ENCODE data around the gene RAB17. TPM values are rescaled to one million over a fixed set of nuclear protein-coding genes. Genes with fewer than 3 reads are reported as not detected.

RAB17 gene
- total RNA-seq, 1 donor from 2014 or later, result 49.9 TPM

GRCh38 chr2:237574894-237575868, 15.4 kb downstream of the RAB17 start:
- no peak for TF ChIP-seq CTCF (IDR thresholded peaks at IDR 0.05; ENCODE audit: unreplicated experiment)
- Mint-ChIP-seq H3K9me3 (ENCODE audit: low read depth) (no peaks in the 10 kb centered on the region), H3K4me3 (ENCODE audit: low read depth) (no peak overlapping the region), H3K4me1 (ENCODE audit: low read depth) (no peaks in the 10 kb centered on the region), H3K36me3 (ENCODE audit: insufficient read depth) (peaks cover 10% of the 10 kb centered on the region), H3K27ac (no peak overlapping the region), H3K27me3 (no peaks in the 10 kb centered on the region)
- DNase-seq (ENCODE audit: low spot score, unreplicated experiment), result no peak

GRCh38 chr2:237574467-237574866, 16.1 kb downstream of the RAB17 start:
- Mint-ChIP-seq H3K4me1 (ENCODE audit: low read depth) (no peaks in the 10 kb centered on the region), H3K4me3 (ENCODE audit: low read depth) (no peak overlapping the region), H3K36me3 (ENCODE audit: insufficient read depth) (peaks cover 10% of the 10 kb centered on the region), H3K9me3 (ENCODE audit: low read depth) (no peaks in the 10 kb centered on the region), H3K27ac (no peak overlapping the region), H3K27me3 (no peaks in the 10 kb centered on the region)
- no peak for DNase-seq (ENCODE audit: low spot score, unreplicated experiment)
- TF ChIP-seq CTCF (IDR thresholded peaks at IDR 0.05; ENCODE audit: unreplicated experiment), result no peak

DNA sequence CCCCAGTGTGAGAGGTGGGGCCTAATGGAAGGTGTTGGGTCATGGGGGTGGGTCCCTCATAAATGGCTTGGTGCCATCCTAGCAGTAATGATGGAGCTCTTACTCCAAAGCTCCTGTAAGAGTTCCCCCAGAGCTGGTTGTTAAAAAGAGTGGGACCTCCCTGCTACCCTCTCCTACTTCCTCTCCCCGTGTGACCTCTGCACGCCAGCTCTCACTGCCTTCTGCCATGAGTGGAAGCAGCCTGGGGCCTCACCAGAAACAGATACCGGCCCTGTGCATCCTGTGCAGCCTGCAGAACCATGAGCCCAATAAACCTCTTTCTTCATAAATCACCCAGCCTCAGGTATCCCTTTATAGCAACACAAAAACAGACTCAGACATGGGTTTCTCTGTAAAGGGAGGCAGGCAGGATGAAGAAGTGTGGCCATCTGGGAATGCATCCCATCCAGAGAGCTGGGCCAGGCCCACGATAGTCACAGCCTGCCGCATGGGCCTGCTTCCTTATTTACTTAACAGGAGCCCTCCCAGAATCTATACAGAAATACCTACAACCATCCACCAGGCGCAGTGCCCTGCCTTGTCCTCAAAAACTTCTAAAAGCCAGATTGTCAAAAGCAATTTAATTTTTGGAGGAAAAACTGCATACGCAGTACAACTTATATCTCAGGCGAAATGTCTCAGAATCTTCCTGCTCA, 16.7 kb downstream of the RAB17 start:
- Mint-ChIP-seq H3K9me3 (ENCODE audit: low read depth) (no peaks in the 10 kb centered on the region), H3K4me1 (ENCODE audit: low read depth) (no peaks in the 10 kb centered on the region), H3K4me3 (ENCODE audit: low read depth) (no peak overlapping the region), H3K27ac (no peak overlapping the region), H3K27me3 (no peaks in the 10 kb centered on the region), H3K36me3 (ENCODE audit: insufficient read depth) (peaks cover 10% of the 10 kb centered on the region)
- DNase-seq (ENCODE audit: low spot score, unreplicated experiment), result no peak
- TF ChIP-seq CTCF (IDR thresholded peaks at IDR 0.05; ENCODE audit: unreplicated experiment), result no peak

GRCh38 chr2:237572742-237573101, 17.8 kb downstream of the RAB17 start:
- Mint-ChIP-seq H3K27me3 (no peaks in the 10 kb centered on the region), H3K27ac (no peak overlapping the region), H3K9me3 (ENCODE audit: low read depth) (no peaks in the 10 kb centered on the region), H3K4me3 (ENCODE audit: low read depth) (no peak overlapping the region), H3K4me1 (ENCODE audit: low read depth) (no peaks in the 10 kb centered on the region), H3K36me3 (ENCODE audit: insufficient read depth) (peaks cover 10% of the 10 kb centered on the region)
- no peak for DNase-seq (ENCODE audit: low spot score, unreplicated experiment)
- TF ChIP-seq CTCF (IDR thresholded peaks at IDR 0.05; ENCODE audit: unreplicated experiment), result no peak

DNA sequence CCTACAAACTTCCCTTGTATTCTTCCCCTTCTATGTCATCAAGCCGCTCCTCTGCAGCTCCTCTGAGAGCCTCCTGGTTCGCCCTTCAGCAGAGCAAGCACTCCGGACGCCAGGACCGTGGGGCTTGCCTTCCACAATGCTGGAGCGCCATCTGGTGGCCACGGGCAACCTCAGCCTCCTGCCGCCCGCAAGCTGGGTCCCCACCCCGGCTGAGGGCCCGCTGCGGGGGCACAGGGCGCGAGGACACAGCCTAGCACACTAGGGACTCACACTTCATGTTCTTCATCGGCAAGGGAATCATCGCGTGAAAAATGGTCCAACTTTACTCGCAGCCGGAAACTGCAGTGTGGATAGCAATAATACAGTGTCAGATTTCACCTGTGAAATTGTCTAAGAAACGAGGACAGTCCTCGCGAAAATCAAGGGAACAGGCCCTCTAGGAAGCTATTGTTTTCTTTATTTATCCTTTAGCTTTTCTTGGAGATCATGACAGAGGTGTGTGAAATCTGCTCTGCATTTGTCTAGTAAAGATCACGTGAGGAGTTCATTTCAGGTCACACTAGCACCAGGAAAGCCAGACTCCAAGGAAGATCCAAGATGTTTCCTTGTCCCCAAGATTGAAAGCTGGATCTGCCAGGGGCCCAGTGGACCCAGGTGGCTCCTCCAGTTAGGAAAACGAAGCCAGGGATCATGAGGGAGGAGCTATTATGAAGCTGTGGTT, 18.4 kb downstream of the RAB17 start:
- H3K36me3 Mint-ChIP-seq (ENCODE audit: insufficient read depth), result peaks cover 10% of the 10 kb centered on the region
- TF ChIP-seq CTCF (IDR thresholded peaks at IDR 0.05; ENCODE audit: unreplicated experiment), result peak; percentile 99
- peak; percentile 93 for DNase-seq (ENCODE audit: low spot score, unreplicated experiment)
- H3K27me3 Mint-ChIP-seq, result no peaks in the 10 kb centered on the region
- H3K4me1 Mint-ChIP-seq (ENCODE audit: low read depth), result no peaks in the 10 kb centered on the region
- no peak overlapping the region for H3K4me3 Mint-ChIP-seq (ENCODE audit: low read depth)
- H3K9me3 Mint-ChIP-seq (ENCODE audit: low read depth), result no peaks in the 10 kb centered on the region
- peak overlapping the region; percentile 60 for H3K27ac Mint-ChIP-seq
